CD4-positive, CD25-positive, alpha-beta regulatory T cell (primary cell): ENCODE measurements around the gene GPR32. TPM values are rescaled to one million over a fixed set of nuclear protein-coding genes. Genes with fewer than 3 reads are reported as not detected.
"Not testable (repeated sequence)": the region's sequence is repeated elsewhere in the genome, so short reads cannot be mapped to it uniquely, and the experiment has no call there.

ENCODE experiments used
- ATAC-seq, 2 donors: fragments of 150-1000 bp; cut with Tn5 transposase; one replicate each; pipeline ENCODE4 v1.10.0; 2021; ENCODE audit warnings: low read depth in 2 of 2, moderate number of reproducible peaks in 2 of 2, moderate library complexity in 1 of 2
- DNase-seq, 3 donors: peaks; one replicate each; pipeline versions ENCODE4 v3.0.0 to v3.0.0-alpha.2; 2012 to 2022; ENCODE audit warnings: mixed read lengths in 1 of 3
- H3K27ac ChIP-seq: one replicate; pipeline ENCODE4 v1.7.0; 2013; ENCODE audit warnings: mild to moderate bottlenecking, low read length; ENCODE audit not compliant: insufficient read depth, poor library complexity, severe bottlenecking
- H3K27me3 ChIP-seq: one replicate; pipeline ENCODE4 v1.7.0; 2013; ENCODE audit warnings: low read length; ENCODE audit not compliant: control insufficient read depth, insufficient read depth
- H3K36me3 ChIP-seq: one replicate; pipeline ENCODE4 v1.7.0; 2013; ENCODE audit warnings: mild to moderate bottlenecking, low read length, moderate library complexity; ENCODE audit not compliant: control insufficient read depth, insufficient read depth
- H3K4me1 ChIP-seq: 2 replicates; pipeline ENCODE4 v1.7.0; 2013; ENCODE audit warnings: mild to moderate bottlenecking, low read length; ENCODE audit not compliant: insufficient read depth, control insufficient read depth, poor library complexity, severe bottlenecking
- H3K4me3 ChIP-seq: one replicate; pipeline ENCODE4 v1.7.0; 2013; ENCODE audit warnings: low read depth, mild to moderate bottlenecking, low read length, moderate library complexity
- H3K9me3 ChIP-seq, 2 experiments: 1 replicate in 1 of 2; 2 replicates in 1 of 2; pipeline ENCODE4 v1.7.0; 2013; ENCODE audit warnings: low read length in 2 of 2, mild to moderate bottlenecking in 1 of 2, moderate library complexity in 1 of 2; ENCODE audit not compliant: control insufficient read depth in 2 of 2
- H3K27ac Mint-ChIP-seq, 3 donors: one replicate each; pipeline ENCODE4 v1.8.0; 2020 to 2022; ENCODE audit warnings: mild to moderate bottlenecking in 3 of 3, mixed read lengths in 3 of 3, moderate library complexity in 2 of 3
- H3K27me3 Mint-ChIP-seq: one replicate; pipeline ENCODE4 v1.8.0; 2022; ENCODE audit warnings: mild to moderate bottlenecking, mixed read lengths
- H3K36me3 Mint-ChIP-seq: one replicate; pipeline ENCODE4 v1.8.0; 2020; ENCODE audit warnings: mixed read lengths
- H3K4me1 Mint-ChIP-seq, 4 donors: one replicate each; pipeline ENCODE4 v1.8.0; 2020 to 2022; ENCODE audit warnings: mixed read lengths in 4 of 4, mild to moderate bottlenecking in 1 of 4
- H3K4me3 Mint-ChIP-seq, 4 donors: one replicate each; pipeline ENCODE4 v1.8.0; 2020 to 2022; ENCODE audit warnings: mild to moderate bottlenecking in 4 of 4, mixed read lengths in 4 of 4, moderate library complexity in 3 of 4
- H3K9me3 Mint-ChIP-seq, 7 donors: one replicate each; pipeline ENCODE4 v1.8.0; 2020 to 2022; ENCODE audit warnings: mixed read lengths in 7 of 7, mild to moderate bottlenecking in 3 of 7, moderate library complexity in 2 of 7
- polyA plus RNA-seq, 4 donors: library from polyadenylated mRNA; unstranded; fragments of 300-500 nt; fragmentation: Illumina TruSeq; gene quantifications; one replicate each; pipeline ENCODE4 v1.2.3, GENCODE V29; 2021
- total RNA-seq: library from RNA; stranded (reverse); gene quantifications from one replicate; pipeline ENCODE4 v1.2.3, GENCODE V29; 2022

The GPR32 gene
- total and polyA plus RNA-seq, 5 donors from 2014 or later, result not detected

DNA sequence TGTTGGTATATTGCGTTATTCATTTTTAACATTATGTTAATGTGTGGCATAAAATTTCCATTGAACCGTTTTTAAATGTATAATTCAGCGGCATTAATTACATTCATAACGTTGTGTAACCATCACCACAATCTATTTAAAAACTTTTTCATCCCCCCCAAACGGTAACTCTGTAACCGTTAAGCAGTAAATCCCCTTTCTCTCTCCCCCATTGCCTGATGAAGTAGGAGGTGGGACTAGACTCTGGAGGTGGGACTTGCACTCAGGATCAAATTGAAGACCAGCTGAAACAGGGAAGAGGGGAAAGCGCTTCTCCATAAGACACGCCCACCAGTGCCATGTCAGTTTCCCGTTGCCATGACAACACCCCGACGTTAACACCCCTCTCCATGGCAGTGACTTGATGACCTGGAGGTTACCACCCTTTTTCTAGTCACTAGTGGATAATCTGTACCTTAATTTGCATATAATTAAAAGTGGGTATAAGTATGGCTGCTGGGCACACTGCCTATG, 30.3 kb upstream of the GPR32 start:
- DNase-seq (no peak), ATAC-seq (no peak)
- Mint-ChIP-seq H3K4me1 (no peaks in the 10 kb centered on the region), H3K27me3 (peaks cover 20% of the 10 kb centered on the region), H3K4me3 (no peak overlapping the region), H3K36me3 (no peaks in the 10 kb centered on the region), H3K27ac (no peak overlapping the region), H3K9me3 (peaks cover 0 to 4% (median 0%) of the 10 kb centered on the region in 7 donors)
- Histone ChIP-seq H3K4me1 (no peaks in the 10 kb centered on the region), H3K27ac (no peak overlapping the region), H3K36me3 (no peaks in the 10 kb centered on the region), H3K27me3 (no peaks in the 10 kb centered on the region), H3K9me3 (no peaks in the 10 kb centered on the region), H3K4me3 (no peak overlapping the region)

DNA sequence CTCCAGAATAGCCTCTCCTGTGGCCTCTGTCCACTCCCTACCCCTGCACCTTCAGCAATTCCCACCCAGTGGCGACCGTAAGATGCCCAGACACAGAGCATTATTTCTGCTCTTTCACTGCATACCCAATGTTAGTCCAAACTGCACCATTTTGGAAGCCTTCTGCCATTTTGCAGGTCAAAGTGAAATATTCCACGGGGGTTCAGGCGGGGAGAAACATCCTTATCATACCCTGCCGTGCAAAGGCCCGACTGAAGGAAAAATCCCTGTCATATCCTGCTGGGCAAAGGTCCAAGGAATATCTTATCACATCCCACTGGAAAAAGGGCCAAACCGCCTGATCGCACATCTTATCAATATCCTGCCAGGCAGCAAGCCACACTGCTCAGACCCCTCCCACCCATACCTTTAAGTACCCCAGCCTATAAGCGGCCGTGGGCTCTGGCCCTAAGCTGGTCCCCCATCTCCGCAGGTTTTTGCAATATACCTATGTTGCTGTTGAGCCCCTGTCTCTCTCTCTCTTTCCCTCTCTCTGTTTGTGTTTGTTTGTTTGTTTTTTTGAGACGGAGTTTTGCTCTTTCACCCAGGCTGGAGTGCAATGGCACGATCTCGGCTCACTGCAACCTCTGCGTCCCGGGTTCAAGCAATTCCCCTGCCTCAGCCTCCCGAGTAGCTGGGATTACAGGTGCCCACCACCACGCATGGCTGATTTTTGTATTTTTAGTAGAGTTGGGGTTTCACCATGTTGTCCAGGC, 28.9 kb upstream of the GPR32 start:
- Histone ChIP-seq H3K36me3 (no peaks in the 10 kb centered on the region), H3K27me3 (no peaks in the 10 kb centered on the region), H3K4me1 (no peaks in the 10 kb centered on the region), H3K4me3 (no peak overlapping the region), H3K9me3 (no peaks in the 10 kb centered on the region), H3K27ac (no peak overlapping the region)
- Mint-ChIP-seq H3K27me3 (peaks cover 21% of the 10 kb centered on the region), H3K4me3 (no peak overlapping the region), H3K27ac (no peak overlapping the region), H3K4me1 (no peaks in the 10 kb centered on the region), H3K9me3 (peaks cover 0 to 4% (median 0%) of the 10 kb centered on the region in 7 donors), H3K36me3 (no peaks in the 10 kb centered on the region)
- DNase-seq (no peak), ATAC-seq (no peak)

DNA sequence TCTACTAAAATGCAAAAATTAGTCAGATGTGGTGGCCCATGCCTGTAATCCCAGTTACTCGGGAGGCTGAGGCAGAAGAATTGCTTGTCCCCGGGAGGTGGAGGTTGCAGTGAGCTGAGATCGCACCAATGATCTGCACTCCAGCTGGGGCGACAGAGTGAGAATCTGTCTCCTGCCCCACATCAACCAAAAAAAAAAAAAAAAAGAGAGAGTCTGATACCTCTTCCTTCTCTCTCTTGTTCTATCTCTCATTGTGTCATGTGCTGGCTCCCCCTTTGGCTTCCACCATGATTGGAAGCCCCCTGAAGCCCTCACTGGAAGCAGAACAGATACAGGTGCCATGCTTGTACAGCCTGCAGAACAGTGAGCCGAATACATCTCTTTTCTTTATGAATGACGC, 26.7 kb upstream of the GPR32 start:
- Histone ChIP-seq H3K4me1 (no peaks in the 10 kb centered on the region), H3K36me3 (no peaks in the 10 kb centered on the region), H3K27ac (no peak overlapping the region), H3K27me3 (no peaks in the 10 kb centered on the region), H3K9me3 (no peaks in the 10 kb centered on the region), H3K4me3 (no peak overlapping the region)
- H3K27ac Mint-ChIP-seq, result no peak overlapping the region
- H3K9me3 Mint-ChIP-seq, result peaks cover 0 to 4% (median 0%) of the 10 kb centered on the region in 7 donors
- peaks cover 21% of the 10 kb centered on the region for H3K27me3 Mint-ChIP-seq
- H3K36me3 Mint-ChIP-seq, result no peaks in the 10 kb centered on the region
- ATAC-seq (no peak), DNase-seq (no peak)
- no peaks in the 10 kb centered on the region for H3K4me1 Mint-ChIP-seq
- no peak overlapping the region for H3K4me3 Mint-ChIP-seq

DNA sequence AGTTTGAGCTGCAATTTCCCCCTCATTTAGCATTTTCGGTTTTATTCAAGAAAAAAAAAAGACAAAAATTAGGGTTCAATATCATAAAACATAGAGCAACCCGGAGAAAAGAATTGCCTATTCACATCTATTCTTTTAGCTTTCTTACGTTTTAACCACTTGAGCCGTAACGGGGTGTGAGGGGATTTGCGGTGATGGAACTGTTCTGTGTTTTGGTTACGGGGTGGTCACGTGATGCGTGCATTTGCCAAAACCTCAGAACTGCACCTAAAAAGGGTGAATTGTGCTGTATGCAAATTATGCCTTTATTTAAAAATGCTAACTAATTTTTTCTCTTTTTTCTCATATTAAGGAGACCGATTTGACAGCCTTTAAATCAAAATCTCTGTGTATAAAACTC, 25.0 kb upstream of the GPR32 start:
- Histone ChIP-seq H3K4me3 (no peak overlapping the region), H3K9me3 (no peaks in the 10 kb centered on the region), H3K27ac (no peak overlapping the region), H3K4me1 (no peaks in the 10 kb centered on the region), H3K36me3 (no peaks in the 10 kb centered on the region), H3K27me3 (no peaks in the 10 kb centered on the region)
- Mint-ChIP-seq H3K27me3 (peaks cover 17% of the 10 kb centered on the region), H3K27ac (no peak overlapping the region), H3K9me3 (peaks cover 0 to 2% (median 0%) of the 10 kb centered on the region in 7 donors), H3K36me3 (no peaks in the 10 kb centered on the region), H3K4me1 (no peaks in the 10 kb centered on the region), H3K4me3 (no peak overlapping the region)
- DNase-seq, result no peak
- ATAC-seq, result no peak

DNA sequence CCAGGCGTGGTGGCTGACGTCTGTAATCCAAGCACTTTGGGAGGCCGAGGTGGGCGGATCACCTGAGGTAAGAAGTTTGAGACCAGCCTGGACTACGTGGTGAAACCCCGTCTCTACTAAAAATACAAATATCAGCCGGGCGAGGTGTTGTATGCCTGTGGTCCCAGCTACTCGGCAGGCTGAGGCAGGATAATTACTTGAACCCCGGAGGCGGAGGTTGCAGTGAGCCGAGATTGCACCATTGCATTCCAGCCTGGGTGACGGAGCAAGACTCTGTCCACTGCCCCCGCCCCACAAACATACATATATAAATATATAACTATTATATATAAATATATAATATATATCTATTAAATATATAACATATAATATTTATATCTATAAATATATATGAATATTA, 23.1 kb upstream of the GPR32 start:
- not testable (repeated sequence) for H3K4me3 Mint-ChIP-seq, H3K36me3 ChIP-seq, H3K36me3 Mint-ChIP-seq, H3K4me1 Mint-ChIP-seq, H3K27ac Mint-ChIP-seq, H3K4me1 ChIP-seq, H3K4me3 ChIP-seq, H3K9me3 Mint-ChIP-seq, H3K9me3 ChIP-seq, H3K27me3 ChIP-seq, ATAC-seq, H3K27me3 Mint-ChIP-seq, DNase-seq, H3K27ac ChIP-seq

DNA sequence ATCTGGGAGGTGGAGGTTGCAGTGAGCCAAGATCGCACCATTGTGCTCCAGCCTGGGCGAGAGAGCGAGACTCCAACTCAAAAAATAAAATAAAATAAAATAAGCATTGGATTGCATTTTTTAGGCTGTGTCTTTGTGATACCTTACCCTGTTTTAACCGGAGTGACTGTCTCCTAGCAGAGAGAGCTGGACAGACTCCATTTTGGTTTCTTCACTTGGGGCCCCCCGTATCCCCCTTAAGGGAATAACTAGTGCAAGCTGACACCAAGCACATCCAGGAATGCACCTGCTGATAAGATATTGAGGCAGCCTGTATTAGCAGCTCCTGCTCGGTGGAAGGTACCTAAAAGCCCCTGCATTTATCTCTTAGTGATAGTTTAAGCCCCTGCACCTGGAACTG, 20.8 kb upstream of the GPR32 start:
- H3K9me3 Mint-ChIP-seq, result no peaks in the 10 kb centered on the region
- H3K9me3 ChIP-seq, result no peaks in the 10 kb centered on the region
- ATAC-seq (no peak), DNase-seq (no peak)
- H3K4me3 ChIP-seq, result no peak overlapping the region
- H3K27me3 ChIP-seq, result no peaks in the 10 kb centered on the region
- H3K27ac ChIP-seq, result no peak overlapping the region
- no peaks in the 10 kb centered on the region for H3K36me3 Mint-ChIP-seq
- H3K36me3 ChIP-seq, result no peaks in the 10 kb centered on the region
- no peak overlapping the region for H3K27ac Mint-ChIP-seq
- peaks cover 12% of the 10 kb centered on the region for H3K27me3 Mint-ChIP-seq
- no peaks in the 10 kb centered on the region for H3K4me1 ChIP-seq
- no peak overlapping the region for H3K4me3 Mint-ChIP-seq
- H3K4me1 Mint-ChIP-seq, result no peaks in the 10 kb centered on the region

DNA sequence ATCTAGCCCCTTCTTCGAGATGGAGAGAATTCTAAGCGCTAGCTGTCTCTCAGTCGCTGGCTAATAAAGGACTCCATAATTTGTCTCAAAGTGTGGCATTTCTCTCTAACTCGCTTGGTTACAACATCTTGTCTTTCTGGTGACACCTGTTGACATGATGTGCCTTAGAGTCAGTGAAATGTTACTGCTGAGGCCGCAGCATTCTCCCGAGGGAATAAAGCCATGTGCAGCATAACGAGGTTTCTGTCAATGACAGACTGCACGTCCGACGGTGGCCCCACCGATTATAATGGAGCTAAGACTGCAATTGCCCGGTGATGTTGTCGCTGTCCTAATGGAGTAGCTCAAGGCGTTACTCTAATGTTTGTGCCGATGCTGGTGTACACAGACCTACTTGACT, 20.3 kb upstream of the GPR32 start:
- no peak for ATAC-seq
- no peak for DNase-seq
- Histone ChIP-seq H3K27ac (no peak overlapping the region), H3K9me3 (no peaks in the 10 kb centered on the region), H3K27me3 (no peaks in the 10 kb centered on the region), H3K4me3 (no peak overlapping the region), H3K36me3 (no peaks in the 10 kb centered on the region), H3K4me1 (no peaks in the 10 kb centered on the region)
- Mint-ChIP-seq H3K4me1 (no peaks in the 10 kb centered on the region), H3K4me3 (no peak overlapping the region), H3K9me3 (no peaks in the 10 kb centered on the region), H3K27me3 (peaks cover 12% of the 10 kb centered on the region), H3K36me3 (no peaks in the 10 kb centered on the region), H3K27ac (no peak overlapping the region)

DNA sequence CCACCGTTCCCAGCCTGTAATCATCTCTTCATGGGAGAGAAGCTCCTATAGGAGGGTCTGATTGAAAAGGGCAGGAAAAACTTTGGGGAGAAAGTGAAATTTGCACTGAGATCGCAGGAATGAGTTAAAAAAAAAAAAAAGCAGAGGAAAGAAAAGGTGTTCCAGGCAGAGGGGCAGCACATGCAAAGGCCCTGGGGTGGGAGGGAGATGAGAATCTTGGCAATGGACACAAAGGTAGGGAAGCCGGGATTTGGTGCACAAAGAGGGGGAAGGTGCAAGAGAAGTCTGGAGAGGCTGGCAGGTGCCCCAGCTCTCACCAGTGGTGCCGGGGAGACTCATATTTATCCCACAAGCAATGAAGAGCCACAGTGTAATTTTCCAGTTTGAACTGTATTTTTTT, 16.4 kb upstream of the GPR32 start:
- H3K27ac Mint-ChIP-seq, result no peak overlapping the region
- Histone ChIP-seq H3K9me3 (no peaks in the 10 kb centered on the region), H3K4me3 (no peak overlapping the region), H3K27me3 (no peaks in the 10 kb centered on the region), H3K27ac (no peak overlapping the region), H3K4me1 (no peaks in the 10 kb centered on the region), H3K36me3 (no peaks in the 10 kb centered on the region)
- H3K9me3 Mint-ChIP-seq, result peaks cover 0 to 2% (median 0%) of the 10 kb centered on the region in 7 donors
- H3K27me3 Mint-ChIP-seq, result peaks cover 20% of the 10 kb centered on the region
- no peaks in the 10 kb centered on the region for H3K4me1 Mint-ChIP-seq
- H3K36me3 Mint-ChIP-seq, result no peaks in the 10 kb centered on the region
- no peak overlapping the region for H3K4me3 Mint-ChIP-seq
- ATAC-seq, result no peak
- DNase-seq, result no peak
